ENCODE measurements around the gene MIB2.

The MIB2 gene

GRCh38 chr1:1583347-1584010 lies 31.8 kb upstream of the MIB2 start:
- TF ChIP-seq CTCF (conservative IDR thresholded peaks at IDR 0.05; ENCODE audit: low read length) (no peak), EZH2phosphoT487 (IDR thresholded peaks at IDR 0.05; ENCODE audit: borderline replicate concordance) (no peak)
- Histone ChIP-seq H3K4me2 (ENCODE audit: low read depth, low read length, poor library complexity, severe bottlenecking) (no peak overlapping the region), H3K27me3 (ENCODE audit: insufficient read depth, low read length, poor library complexity, severe bottlenecking) (no peaks in the 10 kb centered on the region), H3K9me2 (replicated peaks; ENCODE audit: low read depth, low read length) (no peaks in the 10 kb centered on the region), H2AFZ (ENCODE audit: low read length) (no peak overlapping the region), H3F3A (ENCODE audit: low read depth) (no peaks in the 10 kb centered on the region), H3K9me3 (ENCODE audit: insufficient read depth, low read depth, low read length) (no peaks in the 10 kb centered on the region), H3K79me2 (ENCODE audit: insufficient read depth, low read length) (no peaks in the 10 kb centered on the region), H3K9ac (ENCODE audit: low read depth, low read length, poor library complexity, severe bottlenecking) (no peak overlapping the region), H3K4me3 (ENCODE audit: low read length, poor library complexity, severe bottlenecking) (no peak overlapping the region), H3K36me3 (ENCODE audit: insufficient read depth, low read length) (no peaks in the 10 kb centered on the region), H3K4me1 (ENCODE audit: insufficient read depth, low read length, poor library complexity, severe bottlenecking) (no peaks in the 10 kb centered on the region), H4K20me1 (ENCODE audit: insufficient read depth, low read length, poor library complexity, severe bottlenecking) (no peaks in the 10 kb centered on the region)

GRCh38 chr1:1591452-1591851 lies 23.8 kb upstream of the MIB2 start:
- Histone ChIP-seq H3K4me2 (ENCODE audit: low read depth, low read length, poor library complexity, severe bottlenecking) (no peak overlapping the region), H3K4me3 (ENCODE audit: low read length, poor library complexity, severe bottlenecking) (no peak overlapping the region), H3K4me1 (ENCODE audit: insufficient read depth, low read length, poor library complexity, severe bottlenecking) (no peaks in the 10 kb centered on the region), H3K9me3 (ENCODE audit: insufficient read depth, low read depth, low read length) (no peaks in the 10 kb centered on the region), H3F3A (ENCODE audit: low read depth) (no peaks in the 10 kb centered on the region), H3K36me3 (ENCODE audit: insufficient read depth, low read length) (no peaks in the 10 kb centered on the region), H3K9me2 (replicated peaks; ENCODE audit: low read depth, low read length) (no peaks in the 10 kb centered on the region), H3K9ac (ENCODE audit: low read depth, low read length, poor library complexity, severe bottlenecking) (no peak overlapping the region), H3K27me3 (ENCODE audit: insufficient read depth, low read length, poor library complexity, severe bottlenecking) (peaks cover 17% of the 10 kb centered on the region), H4K20me1 (ENCODE audit: insufficient read depth, low read length, poor library complexity, severe bottlenecking) (no peaks in the 10 kb centered on the region), H2AFZ (ENCODE audit: low read length) (no peak overlapping the region), H3K79me2 (ENCODE audit: insufficient read depth, low read length) (no peaks in the 10 kb centered on the region)
- TF ChIP-seq EZH2phosphoT487 (IDR thresholded peaks at IDR 0.05; ENCODE audit: borderline replicate concordance) = no peak
- TF ChIP-seq CTCF (conservative IDR thresholded peaks at IDR 0.05; ENCODE audit: low read length) = no peak

GRCh38 chr1:1593834-1594601 lies 21.3 kb upstream of the MIB2 start:
- no peaks in the 10 kb centered on the region for H4K20me1 ChIP-seq (ENCODE audit: insufficient read depth, low read length, poor library complexity, severe bottlenecking)
- H3K4me2 ChIP-seq (ENCODE audit: low read depth, low read length, poor library complexity, severe bottlenecking) = no peak overlapping the region
- no peaks in the 10 kb centered on the region for H3K9me3 ChIP-seq (ENCODE audit: insufficient read depth, low read depth, low read length)
- no peaks in the 10 kb centered on the region for H3K9me2 ChIP-seq (replicated peaks; ENCODE audit: low read depth, low read length)
- H3K4me3 ChIP-seq (ENCODE audit: low read length, poor library complexity, severe bottlenecking) = no peak overlapping the region
- peaks cover 19% of the 10 kb centered on the region for H3K27me3 ChIP-seq (ENCODE audit: insufficient read depth, low read length, poor library complexity, severe bottlenecking)
- no peaks in the 10 kb centered on the region for H3K79me2 ChIP-seq (ENCODE audit: insufficient read depth, low read length)
- no peaks in the 10 kb centered on the region for H3F3A ChIP-seq (ENCODE audit: low read depth)
- no peaks in the 10 kb centered on the region for H3K36me3 ChIP-seq (ENCODE audit: insufficient read depth, low read length)
- H3K9ac ChIP-seq (ENCODE audit: low read depth, low read length, poor library complexity, severe bottlenecking) = no peak overlapping the region
- H2AFZ ChIP-seq (ENCODE audit: low read length) = no peak overlapping the region
- H3K4me1 ChIP-seq (ENCODE audit: insufficient read depth, low read length, poor library complexity, severe bottlenecking) = no peaks in the 10 kb centered on the region
- TF ChIP-seq EZH2phosphoT487 (IDR thresholded peaks at IDR 0.05; ENCODE audit: borderline replicate concordance) = no peak
- no peak for TF ChIP-seq CTCF (conservative IDR thresholded peaks at IDR 0.05; ENCODE audit: low read length)

All from Loucy (cell line).